Lower leg skin (tissue), 4 donors: ENCODE data around the gene PFDN1. TPM values are rescaled to one million over a fixed set of nuclear protein-coding genes. Genes with fewer than 3 reads are reported as not detected.
"Not testable (repeated sequence)": the region's sequence is repeated elsewhere in the genome, so short reads cannot be mapped to it uniquely, and the experiment has no call there.

Experiments used
- DNase-seq, 2 donors: peaks; one replicate each; pipeline ENCODE4 v3.0.0-alpha.2; 2019; ENCODE audit warnings: low spot score in 2 of 2
- H3K4me3 ChIP-seq: fragments of 200-600 bp; sonication (generic); 2 replicates; pipeline ENCODE4 v1.5.1; 2017; ENCODE audit warnings: mild to moderate bottlenecking, low read depth; ENCODE audit not compliant: poor library complexity, severe bottlenecking
- POLR2A ChIP-seq, 2 donors: fragments of 450-650 bp; IDR thresholded peaks; one replicate each; pipeline ENCODE4 v1.6.1; 2016 to 2017; ENCODE audit warnings: antibody characterized with exemption in 2 of 2, mild to moderate bottlenecking in 1 of 2, moderate library complexity in 1 of 2
- WGBS, 2 donors: methylation state at CpG; one replicate each; pipeline ENCODE4 v1.1.5; 2018; 5-methylcytosine and 5-hydroxymethylcytosine counted together
- intact Hi-C: fragments of 100-400 bp; cut with DNase I; formaldehyde crosslinking; loops from one replicate; pipeline ENCODE4 v1.15.0; 2023; ENCODE audit warnings: low total_unique reads
- total RNA-seq, 4 donors: library from RNA; depleted of rRNA; stranded (reverse); fragments of >200 nt; gene quantifications; one replicate each; pipeline ENCODE4 v1.1.0, GENCODE V29; 2016
- TF ChIP-seq, protein P1 (sequence below), 3 donors: fragments of 450-650 bp; IDR thresholded peaks; one replicate each; pipeline ENCODE4 v1.5.1; 2016; ENCODE audit warnings: antibody characterized with exemption in 3 of 3, mild to moderate bottlenecking in 3 of 3, moderate library complexity in 2 of 3

PFDN1 gene
- total RNA-seq, 4 donors from 2014 or later: 43.3 to 78.6 (median 59.7) TPM

GRCh38 chr5:140346348-140347221 is 43.7 kb upstream of the PFDN1 start, which contains the start of gene HBEGF:
Gene HBEGF (minus strand): TSS chr5:140346603. CDS start chr5:140346328, 275 bp downstream.
- TF ChIP-seq POLR2A (IDR thresholded peaks at IDR 0.05): peak in 1 of 2 donors; percentile 65
- TF ChIP-seq, protein P1, sequence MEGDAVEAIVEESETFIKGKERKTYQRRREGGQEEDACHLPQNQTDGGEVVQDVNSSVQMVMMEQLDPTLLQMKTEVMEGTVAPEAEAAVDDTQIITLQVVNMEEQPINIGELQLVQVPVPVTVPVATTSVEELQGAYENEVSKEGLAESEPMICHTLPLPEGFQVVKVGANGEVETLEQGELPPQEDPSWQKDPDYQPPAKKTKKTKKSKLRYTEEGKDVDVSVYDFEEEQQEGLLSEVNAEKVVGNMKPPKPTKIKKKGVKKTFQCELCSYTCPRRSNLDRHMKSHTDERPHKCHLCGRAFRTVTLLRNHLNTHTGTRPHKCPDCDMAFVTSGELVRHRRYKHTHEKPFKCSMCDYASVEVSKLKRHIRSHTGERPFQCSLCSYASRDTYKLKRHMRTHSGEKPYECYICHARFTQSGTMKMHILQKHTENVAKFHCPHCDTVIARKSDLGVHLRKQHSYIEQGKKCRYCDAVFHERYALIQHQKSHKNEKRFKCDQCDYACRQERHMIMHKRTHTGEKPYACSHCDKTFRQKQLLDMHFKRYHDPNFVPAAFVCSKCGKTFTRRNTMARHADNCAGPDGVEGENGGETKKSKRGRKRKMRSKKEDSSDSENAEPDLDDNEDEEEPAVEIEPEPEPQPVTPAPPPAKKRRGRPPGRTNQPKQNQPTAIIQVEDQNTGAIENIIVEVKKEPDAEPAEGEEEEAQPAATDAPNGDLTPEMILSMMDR (IDR thresholded peaks at IDR 0.05): no peak
- WGBS, 2 donors: 0 to 2% methylated on average over 6 to 10 of the region's 72 CpGs
- H3K4me3 ChIP-seq: peak within 1 kb of the TSS; percentile 32
- DNase-seq: peak; percentile 58 to 95
- intact Hi-C loops: no loop called here

- TF ChIP-seq, protein P1 (IDR thresholded peaks at IDR 0.05): no peak
- TF ChIP-seq POLR2A (IDR thresholded peaks at IDR 0.05): no peak
- 2 to 4% methylated on average over 24 to 25 of the region's 35 CpGs for WGBS, 2 donors
- peak overlapping the region; percentile 32 for H3K4me3 ChIP-seq
- peak in 1 of 2 donors; percentile 91 for DNase-seq
- intact Hi-C loops: no loop called here
Observed at GRCh38 chr5:140345919-140346347, 43.0 kb upstream of the PFDN1 start.

GRCh38 chr5:140344683-140345423 is 42.0 kb upstream of the PFDN1 start:
- WGBS, 2 donors: 47 to 55% methylated on average over 4 of the region's 4 CpGs
- no peak for DNase-seq
- TF ChIP-seq POLR2A (IDR thresholded peaks at IDR 0.05): no peak
- TF ChIP-seq, protein P1 (IDR thresholded peaks at IDR 0.05): no peak
- H3K4me3 ChIP-seq: no peak overlapping the region
- intact Hi-C loops: no loop called here

- H3K4me3 ChIP-seq, DNase-seq, intact Hi-C loops: not testable (repeated sequence)
- WGBS, 2 donors: 92 to 96% methylated on average over 8 of the region's 8 CpGs
Observed at GRCh38 chr5:140343849-140344248, 40.9 kb upstream of the PFDN1 start.

GRCh38 chr5:140342896-140343295 is 40.0 kb upstream of the PFDN1 start:
- 62 to 78% methylated on average over 1 of the region's 1 CpG for WGBS, 2 donors
- intact Hi-C loops: no loop called here
- H3K4me3 ChIP-seq: no peak overlapping the region
- TF ChIP-seq, protein P1 (IDR thresholded peaks at IDR 0.05): no peak
- no peak for TF ChIP-seq POLR2A (IDR thresholded peaks at IDR 0.05)
- DNase-seq: no peak

DNA sequence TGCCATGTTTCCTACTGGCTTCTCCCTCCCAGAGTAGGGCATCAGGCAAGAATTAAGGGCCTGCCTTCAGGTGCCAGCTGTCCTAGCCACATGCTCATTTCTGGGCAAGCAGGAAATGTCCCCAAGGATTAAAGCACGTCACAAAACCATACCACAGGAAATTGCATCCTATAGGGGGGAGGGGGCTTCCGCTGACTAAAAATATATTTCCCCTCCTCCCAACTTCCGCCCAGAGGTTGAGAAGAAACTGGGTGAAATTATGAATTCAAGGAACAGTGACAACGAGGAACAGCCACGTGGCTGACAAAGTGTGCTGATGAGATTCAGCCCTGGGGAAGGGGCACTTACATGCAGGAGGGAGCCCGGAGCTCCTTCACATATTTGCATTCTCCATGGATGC is 39.4 kb upstream of the PFDN1 start:
- TF ChIP-seq POLR2A (IDR thresholded peaks at IDR 0.05): no peak
- TF ChIP-seq, protein P1 (IDR thresholded peaks at IDR 0.05): no peak
- intact Hi-C loops: no loop called here
- no peak overlapping the region for H3K4me3 ChIP-seq
- DNase-seq: no peak
- WGBS, 2 donors: 64 to 76% methylated on average over 6 of the region's 6 CpGs
